Hepatocyte (in vitro differentiated cells): Measurements from ENCODE around the gene ELFN1. TPM values are rescaled to one million over a fixed set of nuclear protein-coding genes. Genes with fewer than 3 reads are reported as not detected.

ENCODE experiments used
- DNase-seq: peaks from one replicate; pipeline ENCODE4 v3.0.0-alpha.2; 2016; ENCODE audit warnings: low spot score
- H2AFZ ChIP-seq: fragments of 200-600 bp; sonication (generic); 2 replicates; pipeline ENCODE4 v1.6.0; 2016; ENCODE audit warnings: antibody characterized with exemption, mild to moderate bottlenecking
- H3K27ac ChIP-seq: fragments of 200-600 bp; sonication (generic); 2 replicates; pipeline ENCODE4 v1.5.1; 2016; ENCODE audit warnings: mild to moderate bottlenecking
- H3K27me3 ChIP-seq: fragments of 200-600 bp; sonication (generic); 2 replicates; pipeline ENCODE4 v1.6.1; 2016
- H3K36me3 ChIP-seq: fragments of 200-600 bp; sonication (generic); replicated peaks from 2 replicates; pipeline ENCODE4 v1.5.1; 2016; ENCODE audit warnings: low read depth; ENCODE audit not compliant: insufficient read depth
- H3K4me1 ChIP-seq: fragments of 200-600 bp; sonication (generic); 2 replicates; pipeline ENCODE4 v1.5.1; 2016; ENCODE audit warnings: mild to moderate bottlenecking, moderate library complexity; ENCODE audit not compliant: insufficient read depth
- H3K4me2 ChIP-seq: fragments of 200-600 bp; sonication (generic); 2 replicates; pipeline ENCODE4 v1.6.0; 2016
- H3K4me3 ChIP-seq: fragments of 200-600 bp; sonication (generic); 2 replicates; pipeline ENCODE4 v1.5.1; 2016; ENCODE audit warnings: mild to moderate bottlenecking
- H3K79me2 ChIP-seq: fragments of 200-600 bp; sonication (generic); 2 replicates; pipeline ENCODE4 v1.6.0; 2017; ENCODE audit warnings: mild to moderate bottlenecking
- H3K9me2 ChIP-seq: fragments of 200-600 bp; sonication (generic); replicated peaks from 2 replicates; pipeline ENCODE4 v1.6.0; 2017; ENCODE audit warnings: mild to moderate bottlenecking; ENCODE audit not compliant: insufficient read depth
- H3K9me3 ChIP-seq: fragments of 200-600 bp; sonication (generic); 2 replicates; pipeline ENCODE4 v1.5.1; 2016; ENCODE audit warnings: low read depth, mild to moderate bottlenecking
- H4K20me1 ChIP-seq: fragments of 200-600 bp; sonication (generic); 2 replicates; pipeline ENCODE4 v1.6.0; 2016; ENCODE audit warnings: mild to moderate bottlenecking; ENCODE audit not compliant: insufficient read depth, poor library complexity, severe bottlenecking
- CTCF ChIP-seq: fragments of 200-600 bp; sonication (generic); IDR thresholded peaks from 2 replicates; pipeline ENCODE4 v1.5.1; 2016; ENCODE audit warnings: antibody characterized with exemption, mild to moderate bottlenecking; ENCODE audit not compliant: poor library complexity
- EZH2 ChIP-seq: fragments of 200-600 bp; sonication (generic); IDR thresholded peaks from 2 replicates; pipeline ENCODE4 v1.6.1; 2016; ENCODE audit warnings: antibody characterized with exemption, mild to moderate bottlenecking, borderline replicate concordance
- EZH2phosphoT487 ChIP-seq: fragments of 200-600 bp; sonication (generic); IDR thresholded peaks from one replicate; pipeline ENCODE4 v1.6.1; 2018; ENCODE audit warnings: antibody characterized with exemption, mild to moderate bottlenecking, low read depth, moderate library complexity; ENCODE audit not compliant: unreplicated experiment, severe bottlenecking
- WGBS: methylation state at CpG from one replicate; pipeline ENCODE4 v1.1.6; 2016; ENCODE audit warnings: low lambda C conversion rate; ENCODE audit errors: missing lambda C conversion rate; 5-methylcytosine and 5-hydroxymethylcytosine counted together
- polyA plus RNA-seq: library from polyadenylated mRNA; unstranded; fragments of >200 nt; fragmentation: Nextera tagmentation; extraction: Ambion mirVana; gene quantifications from 2 replicates; pipeline ENCODE4 v1.2.1, GENCODE V29; 2016
- total RNA-seq: library from RNA; depleted of rRNA; stranded (reverse); fragments of >200 nt; gene quantifications from 2 replicates; pipeline ENCODE4 v1.2.3, GENCODE V29; 2014

The ELFN1 gene
- total and polyA plus RNA-seq, 2 experiments from 2014 or later: 3.6 to 5.5 TPM

GRCh38 chr7:1695800-1696454 is 25.9 kb downstream of the ELFN1 start:
- TF ChIP-seq EZH2 (no peak), CTCF (no peak), EZH2phosphoT487 (no peak)
- Histone ChIP-seq H4K20me1 (no peaks in the 10 kb centered on the region), H2AFZ (no peak overlapping the region), H3K9me3 (no peaks in the 10 kb centered on the region), H3K4me2 (no peak overlapping the region), H3K9me2 (no peaks in the 10 kb centered on the region), H3K27me3 (no peaks in the 10 kb centered on the region), H3K4me3 (no peak overlapping the region), H3K4me1 (no peaks in the 10 kb centered on the region), H3K27ac (no peak overlapping the region), H3K79me2 (no peaks in the 10 kb centered on the region), H3K36me3 (no peaks in the 10 kb centered on the region)
- DNase-seq: no peak
- WGBS: 82% methylated on average over 11 of the region's 11 CpGs

- Histone ChIP-seq H3K79me2 (no peaks in the 10 kb centered on the region), H3K4me3 (no peak overlapping the region), H2AFZ (no peak overlapping the region), H3K36me3 (no peaks in the 10 kb centered on the region), H3K9me2 (no peaks in the 10 kb centered on the region), H3K27ac (no peak overlapping the region), H3K4me2 (no peak overlapping the region), H3K9me3 (no peaks in the 10 kb centered on the region), H3K27me3 (no peaks in the 10 kb centered on the region), H3K4me1 (no peaks in the 10 kb centered on the region), H4K20me1 (no peaks in the 10 kb centered on the region)
- TF ChIP-seq EZH2 (no peak), CTCF (no peak), EZH2phosphoT487 (no peak)
- DNase-seq: no peak
- WGBS: 90% methylated on average over 28 of the region's 28 CpGs
Observed at GRCh38 chr7:1696671-1697498, 26.8 kb downstream of the ELFN1 start.

- Histone ChIP-seq H3K27me3 (no peaks in the 10 kb centered on the region), H2AFZ (no peak overlapping the region), H3K4me2 (no peak overlapping the region), H4K20me1 (no peaks in the 10 kb centered on the region), H3K4me1 (no peaks in the 10 kb centered on the region), H3K36me3 (no peaks in the 10 kb centered on the region), H3K9me3 (no peaks in the 10 kb centered on the region), H3K4me3 (no peak overlapping the region), H3K27ac (no peak overlapping the region), H3K9me2 (no peaks in the 10 kb centered on the region), H3K79me2 (no peaks in the 10 kb centered on the region)
- 87% methylated on average over 18 of the region's 18 CpGs for WGBS
- no peak for TF ChIP-seq EZH2
- no peak for DNase-seq
Observed at GRCh38 chr7:1697499-1698125, 27.5 kb downstream of the ELFN1 start.

GRCh38 chr7:1698201-1698600 is 28.1 kb downstream of the ELFN1 start:
- H3K4me1 ChIP-seq: no peaks in the 10 kb centered on the region
- H3K4me3 ChIP-seq: no peak overlapping the region
- no peaks in the 10 kb centered on the region for H3K27me3 ChIP-seq
- DNase-seq: no peak
- no peaks in the 10 kb centered on the region for H4K20me1 ChIP-seq
- no peaks in the 10 kb centered on the region for H3K79me2 ChIP-seq
- H3K27ac ChIP-seq: no peak overlapping the region
- H3K4me2 ChIP-seq: no peak overlapping the region
- no peaks in the 10 kb centered on the region for H3K9me3 ChIP-seq
- 64% methylated on average over 9 of the region's 9 CpGs for WGBS
- H3K9me2 ChIP-seq: no peaks in the 10 kb centered on the region
- no peaks in the 10 kb centered on the region for H3K36me3 ChIP-seq
- H2AFZ ChIP-seq: no peak overlapping the region
- no peak for TF ChIP-seq EZH2
- TF ChIP-seq CTCF: no peak
- TF ChIP-seq EZH2phosphoT487: no peak
